Gastrocnemius medialis (tissue), 4 donors: ENCODE results near the gene C1orf210. TPM values are rescaled to one million over a fixed set of nuclear protein-coding genes. Genes with fewer than 3 reads are reported as not detected.

Source experiments
- ATAC-seq, 2 donors: fragments of 150-250 bp; one replicate each; pipeline ENCODE4 v1.9.1; 2016
- DNase-seq, 2 donors: peaks; one replicate each; pipeline ENCODE4 v3.0.0-alpha.2; 2019
- H3K27ac ChIP-seq, 4 donors: fragments of 200-600 bp; sonication (generic); 1 replicate in 1 of 4; 2 replicates in 3 of 4; pipeline ENCODE4 v1.5.1; 2016 to 2018; ENCODE audit warnings: mild to moderate bottlenecking in 2 of 4, moderate library complexity in 1 of 4
- H3K27me3 ChIP-seq, 3 donors: fragments of 200-600 bp; sonication (generic) in 2 of 3; 1 replicate in 1 of 3; 2 replicates in 2 of 3; pipeline versions ENCODE4 v1.5.1 to v1.6.0; 2016 to 2019; ENCODE audit warnings: mild to moderate bottlenecking in 1 of 3, moderate library complexity in 1 of 3
- H3K36me3 ChIP-seq, 2 donors: fragments of 200-600 bp; sonication (generic) in 1 of 2; one replicate each; pipeline ENCODE4 v1.5.1; 2017 to 2018
- H3K4me1 ChIP-seq, 2 donors: fragments of 200-600 bp; sonication (generic) in 1 of 2; one replicate each; pipeline ENCODE4 v1.5.1; 2016 to 2017; ENCODE audit warnings: mild to moderate bottlenecking in 2 of 2
- H3K4me3 ChIP-seq, 4 donors: fragments of 200-600 bp; sonication (generic) in 3 of 4; 1 replicate in 1 of 4; 2 replicates in 3 of 4; pipeline ENCODE4 v1.5.1; 2016 to 2019; ENCODE audit warnings: mild to moderate bottlenecking in 2 of 4
- H3K9me3 ChIP-seq, 3 donors: fragments of 200-600 bp; sonication (generic) in 2 of 3; 1 replicate in 1 of 3; 2 replicates in 2 of 3; pipeline ENCODE4 v1.5.1; 2016 to 2019
- CTCF ChIP-seq, 5 experiments: fragments of 450-650 bp in 3 of 5; fragments of 200-600 bp in 2 of 5; sonication (generic) in 2 of 5; IDR thresholded peaks in 4 of 5; conservative IDR thresholded peaks in 1 of 5; 1 replicate in 4 of 5; 2 replicates in 1 of 5; pipeline ENCODE4 v1.5.1; 2016 to 2019; ENCODE audit warnings: antibody characterized with exemption in 5 of 5, mild to moderate bottlenecking in 3 of 5, moderate library complexity in 3 of 5
- POLR2A ChIP-seq, 2 donors: fragments of 450-650 bp; IDR thresholded peaks; one replicate each; pipeline ENCODE4 v1.6.1; 2017; ENCODE audit warnings: antibody characterized with exemption in 2 of 2, mild to moderate bottlenecking in 2 of 2, moderate library complexity in 2 of 2
- in situ Hi-C, 4 donors: fragments of 200-750 bp; cut with MboI; loops; one replicate each; pipeline versions ENCODE4 v1.15.0 to v1.8.0; 2017; ENCODE audit warnings: low sequenced_read_pairs in 4 of 4
- intact Hi-C: fragments of 100-400 bp; cut with DNase I; formaldehyde crosslinking; loops from one replicate; pipeline ENCODE4 v1.15.1; 2023; ENCODE audit warnings: low total_unique reads
- total RNA-seq, 4 donors: library from RNA; depleted of rRNA; stranded (reverse); fragments of >200 nt; gene quantifications; one replicate each; pipeline versions ENCODE4 v1.1.0 to v1.2.3, GENCODE V29; 2016

Gene C1orf210
- total RNA-seq, 4 donors from 2014 or later, result 0.27 TPM; not detected in 3

- DNase-seq (no peak), ATAC-seq (no peak)
- Histone ChIP-seq H3K4me3 (no peak overlapping the region), H3K4me1 (peaks cover 0 to 4% of the 10 kb centered on the region in 2 donors), H3K27me3 (no peaks in the 10 kb centered on the region), H3K9me3 (no peaks in the 10 kb centered on the region), H3K27ac (no peak overlapping the region), H3K36me3 (no peaks in the 10 kb centered on the region)
- TF ChIP-seq CTCF (IDR thresholded peaks at IDR 0.05 in 4 of 5, conservative IDR thresholded peaks at IDR 0.05 in 1 of 5) (no peak), POLR2A (IDR thresholded peaks at IDR 0.05) (no peak)
- intact Hi-C loops, result no loop called here
- in situ Hi-C loops, result no loop called here
Observed at GRCh38 chr1:43325381-43325780, 40.0 kb upstream of the C1orf210 start.

- Histone ChIP-seq H3K27me3 (no peaks in the 10 kb centered on the region), H3K36me3 (no peaks in the 10 kb centered on the region), H3K27ac (no peak overlapping the region), H3K4me1 (peaks cover 0 to 2% of the 10 kb centered on the region in 2 donors), H3K9me3 (no peaks in the 10 kb centered on the region), H3K4me3 (no peak overlapping the region)
- TF ChIP-seq POLR2A (IDR thresholded peaks at IDR 0.05), result no peak
- TF ChIP-seq CTCF (IDR thresholded peaks at IDR 0.05 in 4 of 5, conservative IDR thresholded peaks at IDR 0.05 in 1 of 5), result no peak
- in situ Hi-C loops, result no loop called here
- intact Hi-C loops, result no loop called here
- DNase-seq (no peak), ATAC-seq (no peak)
Observed at GRCh38 chr1:43324810-43325209, 39.4 kb upstream of the C1orf210 start.

GRCh38 chr1:43322506-43322905 lies 37.1 kb upstream of the C1orf210 start:
- DNase-seq (no peak), ATAC-seq (no peak)
- Histone ChIP-seq H3K9me3 (no peaks in the 10 kb centered on the region), H3K4me1 (no peaks in the 10 kb centered on the region), H3K4me3 (no peak overlapping the region), H3K36me3 (no peaks in the 10 kb centered on the region), H3K27me3 (no peaks in the 10 kb centered on the region), H3K27ac (no peak overlapping the region)
- in situ Hi-C loops (no loop called here), intact Hi-C loops (no loop called here)
- no peak for TF ChIP-seq CTCF (IDR thresholded peaks at IDR 0.05 in 4 of 5, conservative IDR thresholded peaks at IDR 0.05 in 1 of 5)
- TF ChIP-seq POLR2A (IDR thresholded peaks at IDR 0.05), result no peak

GRCh38 chr1:43321331-43321891 lies 36.0 kb upstream of the C1orf210 start:
- no peak overlapping the region for H3K27ac ChIP-seq
- no peaks in the 10 kb centered on the region for H3K9me3 ChIP-seq
- in situ Hi-C loops, result no loop called here
- no peaks in the 10 kb centered on the region for H3K4me1 ChIP-seq
- H3K36me3 ChIP-seq, result no peaks in the 10 kb centered on the region
- DNase-seq, result no peak
- no peaks in the 10 kb centered on the region for H3K27me3 ChIP-seq
- TF ChIP-seq POLR2A (IDR thresholded peaks at IDR 0.05), result no peak
- TF ChIP-seq CTCF (IDR thresholded peaks at IDR 0.05 in 4 of 5, conservative IDR thresholded peaks at IDR 0.05 in 1 of 5), result no peak
- no peak overlapping the region for H3K4me3 ChIP-seq
- intact Hi-C loops, result no loop called here
- no peak for ATAC-seq

- H3K4me3 ChIP-seq, result no peak overlapping the region
- no peak overlapping the region for H3K27ac ChIP-seq
- no peaks in the 10 kb centered on the region for H3K4me1 ChIP-seq
- TF ChIP-seq CTCF (IDR thresholded peaks at IDR 0.05 in 4 of 5, conservative IDR thresholded peaks at IDR 0.05 in 1 of 5), result no peak
- no peak for TF ChIP-seq POLR2A (IDR thresholded peaks at IDR 0.05)
- in situ Hi-C loops, result no loop called here
- no peaks in the 10 kb centered on the region for H3K9me3 ChIP-seq
- ATAC-seq, result no peak
- DNase-seq, result no peak
- H3K27me3 ChIP-seq, result no peaks in the 10 kb centered on the region
- H3K36me3 ChIP-seq, result no peaks in the 10 kb centered on the region
- intact Hi-C loops, result no loop called here
Observed at GRCh38 chr1:43319766-43320165, 34.4 kb upstream of the C1orf210 start.
